GM19438 (cell line): ENCODE measurements around the gene TEX13B.
A peak's percentile ranks its signal among the peaks of the same experiment; 100 is the strongest.
"Not testable (repeated sequence)": the region's sequence is repeated elsewhere in the genome, so short reads cannot be mapped to it uniquely, and the experiment has no call there.

ENCODE experiments used
- ATAC-seq: cut with Tn5 transposase; IDR thresholded peaks from one replicate; pipeline ENCODE4 v1.9.1; 2021; ENCODE audit warnings: low read depth; ENCODE audit not compliant: unreplicated experiment

TEX13B gene

GRCh38 chrX:107982356-107982755 lies at the start of gene TEX13B:
TSS of gene TEX13B (minus strand) at chrX:107982370. CDS start at chrX:107982127, 243 bp downstream.
- no peak for ATAC-seq

DNA sequence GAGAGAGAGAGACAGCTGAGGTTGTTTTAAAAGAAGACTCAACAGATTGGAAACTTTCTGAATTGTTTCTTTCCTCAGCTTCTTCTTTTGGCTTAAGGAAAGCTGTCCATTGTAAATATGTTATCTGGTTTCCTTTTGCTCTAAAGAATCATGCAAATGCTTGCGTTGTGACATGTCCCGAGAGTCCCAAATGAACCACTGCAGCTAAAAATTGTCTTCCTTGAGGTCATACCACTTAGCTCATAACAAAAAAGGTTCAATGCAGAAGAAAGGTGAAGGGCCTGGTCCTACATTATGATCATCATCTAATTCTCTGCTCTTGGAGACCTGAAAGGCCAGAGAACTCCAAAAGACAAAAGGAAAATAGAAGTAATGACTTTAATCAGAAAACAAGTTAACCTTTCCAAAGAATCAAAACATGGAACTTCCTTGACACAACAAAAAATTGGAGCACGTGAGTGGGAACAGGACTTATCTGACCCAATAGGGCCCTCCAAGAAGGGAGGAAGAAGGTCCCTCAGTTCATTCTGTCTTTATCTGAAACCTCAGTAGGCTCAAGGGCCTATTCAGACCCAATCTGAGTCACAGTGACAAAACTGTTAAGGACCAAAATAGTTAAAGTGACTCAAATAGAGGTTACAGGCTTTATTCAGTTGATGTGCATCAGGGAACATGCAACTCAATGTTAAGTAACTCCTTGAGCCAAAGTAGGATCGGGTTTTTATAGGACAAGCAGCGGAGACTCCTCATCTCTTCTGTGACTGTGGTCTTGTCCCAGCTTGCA lies 48.0 kb upstream of the TEX13B start:
- ATAC-seq, result no peak

DNA sequence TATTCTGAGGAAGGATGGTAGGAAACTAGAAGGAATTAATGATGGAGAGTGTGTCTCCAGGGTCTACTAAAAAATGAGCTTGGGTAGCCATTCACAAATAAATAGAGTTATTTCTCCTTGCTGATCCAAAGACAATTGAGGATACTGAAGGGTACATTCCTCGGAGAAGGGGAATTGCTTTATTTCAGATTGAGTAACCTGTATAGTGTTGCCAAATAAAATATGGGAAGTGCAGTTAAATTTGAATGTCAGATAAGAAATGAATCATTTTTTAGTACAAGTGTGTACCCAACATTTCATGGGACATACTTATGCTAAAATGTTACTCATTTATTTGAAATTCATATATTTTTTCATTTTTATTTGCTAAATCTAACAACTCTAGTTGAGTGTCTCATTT lies 46.7 kb upstream of the TEX13B start:
- ATAC-seq, result no peak

GRCh38 chrX:108025954-108026600 lies 43.9 kb upstream of the TEX13B start:
- no peak for ATAC-seq

- no peak for ATAC-seq
These were observed 43.2 kb upstream of the TEX13B start for GRCh38 chrX:108025376-108025775.

DNA sequence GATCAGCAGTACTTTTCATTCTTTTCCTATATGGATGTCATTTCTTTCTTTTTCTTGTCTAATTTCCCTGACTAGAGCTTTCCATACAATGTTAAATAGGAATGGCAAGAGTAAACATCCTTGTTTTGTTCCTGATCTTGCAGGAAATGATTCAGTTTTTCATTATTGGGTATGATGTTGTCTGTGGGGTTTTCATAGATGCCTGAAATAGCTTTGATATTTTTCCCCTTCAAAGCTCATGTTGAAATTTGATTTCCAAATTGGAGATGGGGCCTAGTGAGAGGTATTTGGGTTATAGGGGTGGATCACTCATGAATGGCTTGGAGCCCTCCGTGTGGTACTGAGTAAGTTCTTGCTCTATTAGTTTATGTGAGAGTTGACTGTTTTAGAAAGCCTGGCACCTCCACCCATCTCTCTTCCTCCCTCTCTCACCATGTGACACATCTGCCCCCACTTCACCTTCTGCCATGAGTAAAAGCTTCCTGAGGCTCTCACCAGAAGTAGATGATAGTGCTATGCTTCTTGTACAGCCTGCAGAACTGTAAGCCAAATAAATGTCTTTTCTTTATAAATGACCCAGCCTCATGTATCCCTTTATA lies 40.4 kb upstream of the TEX13B start:
- ATAC-seq, result no peak

DNA sequence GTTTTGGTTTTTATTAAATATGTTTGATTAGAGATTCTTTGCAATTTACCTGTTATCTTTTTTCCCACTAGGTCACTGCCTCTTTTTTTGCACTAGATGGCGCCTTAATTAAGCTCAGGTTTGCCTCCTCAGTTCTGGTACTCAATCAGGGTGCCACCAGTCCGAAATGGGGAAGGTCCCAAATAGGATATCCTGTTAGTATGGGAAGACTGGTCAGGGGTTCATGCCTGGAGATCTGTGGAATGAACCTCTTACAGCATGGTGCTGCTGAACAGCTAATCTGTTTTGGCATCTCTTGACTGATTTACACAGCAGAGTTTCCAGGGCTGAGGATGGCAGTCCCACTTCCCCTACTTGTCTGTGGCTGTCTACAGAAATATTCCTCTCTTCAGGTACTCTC lies 38.5 kb upstream of the TEX13B start:
- ATAC-seq, result no peak

DNA sequence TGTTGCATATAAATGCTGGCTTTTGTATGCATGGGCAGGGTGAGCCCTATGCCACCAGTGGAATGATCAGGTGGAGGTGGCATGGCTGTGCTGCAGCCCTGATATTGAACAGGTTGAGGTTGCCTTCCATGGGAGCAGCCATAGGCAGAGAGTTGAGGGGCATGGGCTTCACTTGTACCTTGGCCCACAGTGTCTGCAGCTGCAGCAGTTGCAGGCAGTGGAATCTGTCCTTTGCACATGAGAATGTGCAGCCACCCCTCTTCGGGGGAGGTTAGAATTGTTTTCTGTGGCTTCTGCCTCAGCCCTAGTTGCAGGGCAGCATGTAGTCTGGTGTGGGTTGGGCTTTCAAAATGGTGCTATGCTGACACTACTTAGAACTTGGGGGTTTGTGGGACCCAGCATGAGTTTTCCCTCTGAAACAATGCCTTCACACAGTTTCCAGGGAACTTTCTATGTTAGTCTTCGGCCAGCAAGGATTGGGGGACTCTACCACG lies 37.3 kb upstream of the TEX13B start:
- no peak for ATAC-seq

GRCh38 chrX:108018656-108019381 lies 36.6 kb upstream of the TEX13B start:
- no peak for ATAC-seq

GRCh38 chrX:108001218-108001814 lies 19.1 kb upstream of the TEX13B start:
- peak; percentile 95 for ATAC-seq

DNA sequence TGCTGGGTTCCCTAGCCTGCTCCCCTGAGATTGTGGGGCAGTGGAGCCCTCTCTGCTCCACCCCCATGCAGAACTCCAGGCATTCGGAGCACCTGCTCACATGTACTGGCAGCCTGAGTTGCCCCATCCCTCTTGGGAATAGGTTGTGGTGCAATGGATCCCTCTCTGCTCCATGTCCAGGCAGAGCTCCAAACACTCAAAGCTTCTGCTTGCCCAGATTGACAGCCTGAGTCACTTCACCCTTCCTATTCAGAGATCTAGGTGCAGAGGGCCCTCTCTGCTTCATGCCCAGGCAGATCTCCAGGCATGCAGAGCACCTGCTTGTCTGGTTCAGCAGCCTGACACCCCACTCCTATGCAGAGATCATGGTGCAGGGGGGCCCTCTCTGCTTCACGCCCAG lies 18.6 kb upstream of the TEX13B start:
- peak; percentile 35 for ATAC-seq

DNA sequence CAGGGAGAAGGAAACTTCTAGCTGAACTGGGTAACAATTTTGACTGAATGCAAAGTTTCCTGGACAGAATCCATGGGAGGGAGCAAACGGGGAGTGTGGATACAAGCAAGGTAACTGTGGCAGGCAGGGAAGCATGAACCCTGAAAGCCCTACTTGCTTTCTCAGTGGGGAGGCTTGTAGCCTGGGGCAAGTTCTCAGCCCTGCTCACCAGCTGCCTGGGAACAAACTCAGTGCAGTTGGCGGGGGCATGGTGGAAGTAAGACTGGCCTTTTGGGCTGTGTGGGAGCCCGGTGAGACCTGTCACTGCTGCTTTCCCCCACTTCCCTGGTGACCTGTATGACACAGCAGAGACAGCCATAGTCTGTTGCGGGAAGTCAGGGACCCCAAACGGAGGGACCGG lies 14.0 kb upstream of the TEX13B start:
- no peak for ATAC-seq

DNA sequence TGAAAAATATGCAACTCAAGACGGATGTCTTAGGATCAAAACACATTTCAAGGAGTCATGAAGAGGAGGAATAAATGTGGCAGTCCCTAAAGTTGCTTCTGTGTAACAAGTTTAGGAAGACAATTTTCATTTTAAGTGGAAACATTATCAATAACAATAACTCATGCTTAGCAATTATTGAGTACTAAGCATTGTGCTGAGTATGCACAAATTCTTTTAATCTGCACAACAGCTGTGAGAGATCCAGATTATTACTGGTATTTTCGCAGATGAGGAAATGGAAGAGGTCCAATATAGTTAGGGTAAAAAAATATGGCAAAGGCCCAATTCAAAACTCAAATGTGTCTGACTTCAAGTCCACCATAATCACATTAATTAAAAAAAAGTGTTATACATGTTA lies 2.9 kb upstream of the TEX13B start:
- no peak for ATAC-seq

DNA sequence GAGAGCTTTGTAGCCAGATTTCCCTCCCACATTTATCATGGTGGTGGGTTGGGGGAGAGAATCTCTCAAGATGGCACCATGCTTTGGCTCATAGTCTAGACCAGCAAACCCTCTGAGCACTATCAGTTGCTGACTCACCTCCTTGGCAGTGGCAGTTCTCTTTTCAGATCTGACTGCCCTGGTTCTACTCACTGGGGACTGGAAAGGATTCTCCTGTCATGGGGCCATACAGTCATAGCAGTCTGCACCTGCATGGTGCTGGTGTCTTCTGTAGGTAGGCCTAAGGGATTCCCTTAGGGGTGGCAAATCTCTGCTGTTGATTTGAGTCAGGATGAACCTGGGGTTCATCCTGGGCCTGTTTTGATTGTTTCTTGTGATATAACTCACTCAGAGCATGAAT lies 2.6 kb downstream of the TEX13B start:
- ATAC-seq, result no peak

GRCh38 chrX:107978707-107979307 lies 3.4 kb downstream of the TEX13B start:
- no peak for ATAC-seq

DNA sequence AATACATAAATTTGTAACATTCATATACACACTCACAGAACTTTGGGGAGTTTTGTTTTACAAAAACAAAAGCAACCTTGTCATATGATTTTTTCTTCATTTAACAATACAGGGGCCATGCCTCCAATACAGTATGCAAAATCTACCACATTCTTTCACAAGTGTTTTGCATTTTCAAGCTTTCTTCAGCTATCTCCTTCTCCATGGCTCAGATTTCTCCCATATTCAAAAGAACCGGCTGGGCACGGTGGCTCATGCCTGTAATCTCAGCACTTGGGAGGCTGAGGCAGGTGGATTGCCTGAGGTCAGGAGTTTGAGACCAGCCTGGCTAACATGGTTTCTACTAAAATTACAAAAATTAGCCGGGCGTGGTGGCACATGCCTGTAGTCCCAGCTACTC lies 4.1 kb downstream of the TEX13B start:
- no peak for ATAC-seq

GRCh38 chrX:107971636-107972035 lies 10.5 kb downstream of the TEX13B start:
- no peak for ATAC-seq

GRCh38 chrX:107970073-107970472 lies 12.1 kb downstream of the TEX13B start:
- ATAC-seq, result no peak

DNA sequence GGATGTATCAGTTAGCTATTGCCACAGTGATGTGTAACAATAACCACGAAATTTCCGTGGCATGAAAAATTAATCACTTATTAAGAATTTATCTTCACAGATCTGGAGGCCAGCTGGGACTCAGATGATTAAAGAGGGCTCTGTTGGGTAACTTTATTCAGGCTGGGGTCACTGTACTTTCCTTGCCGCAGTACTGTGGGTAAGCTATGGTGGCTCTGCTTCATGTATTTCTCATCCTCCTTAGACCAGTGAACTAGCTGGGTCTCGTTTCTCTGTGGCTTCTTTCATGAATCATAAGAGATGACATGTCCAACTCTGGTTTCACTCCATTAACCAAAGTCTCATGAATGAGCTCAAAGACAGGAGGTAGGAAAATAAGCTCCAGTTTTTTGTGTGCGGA lies 13.5 kb downstream of the TEX13B start:
- peak; percentile 77 for ATAC-seq

- not testable (repeated sequence) for ATAC-seq
These were observed 26.8 kb downstream of the TEX13B start for GRCh38 chrX:107955337-107955736.
